IMR-90 (cell line): ENCODE results near the gene KRT34.

Experiments
- CHD1 ChIP-seq: IDR thresholded peaks from 2 replicates; pipeline ENCODE4 v1.6.1; 2012; ENCODE audit warnings: low read depth, low read length, improper control_type of control experiment
- CTCF ChIP-seq: conservative IDR thresholded peaks from 2 replicates; pipeline ENCODE4 v1.5.1; 2012; ENCODE audit warnings: mild to moderate bottlenecking, low read depth, low read length, improper control_type of control experiment
- FOS ChIP-seq: fragments of 150-350 bp; IDR thresholded peaks from 2 replicates; pipeline ENCODE4 v1.6.1; 2016; ENCODE audit warnings: low read depth, low read length
- MAFK ChIP-seq: IDR thresholded peaks from 2 replicates; pipeline ENCODE4 v1.6.1; 2012; ENCODE audit warnings: low read depth, low read length, improper control_type of control experiment
- MAZ ChIP-seq: IDR thresholded peaks from 2 replicates; pipeline ENCODE4 v1.6.1; 2012; ENCODE audit warnings: low read depth, mild to moderate bottlenecking, low read length, improper control_type of control experiment, moderate library complexity, borderline replicate concordance
- MXI1 ChIP-seq: IDR thresholded peaks from 2 replicates; pipeline ENCODE4 v1.6.1; 2012; ENCODE audit warnings: low read depth, mild to moderate bottlenecking, low read length, moderate library complexity, borderline replicate concordance
- POLR2A ChIP-seq: IDR thresholded peaks from 2 replicates; pipeline ENCODE4 v1.6.1; 2012; ENCODE audit warnings: mild to moderate bottlenecking, low read depth, low read length
- TF ChIP-seq, protein P1 (sequence below): fragments of 150-350 bp; IDR thresholded peaks from 2 replicates; pipeline ENCODE4 v1.6.1; 2017; ENCODE audit warnings: mild to moderate bottlenecking, antibody characterized with exemption, low read length, low read depth

- TF ChIP-seq MAFK (no peak), CTCF (no peak), POLR2A (no peak), CHD1 (no peak), FOS (0 out of 2 replicates have a peak, but pooled peaks have one; percentile 16), MXI1 (no peak), MAZ (no peak)
- TF ChIP-seq, protein P1, sequence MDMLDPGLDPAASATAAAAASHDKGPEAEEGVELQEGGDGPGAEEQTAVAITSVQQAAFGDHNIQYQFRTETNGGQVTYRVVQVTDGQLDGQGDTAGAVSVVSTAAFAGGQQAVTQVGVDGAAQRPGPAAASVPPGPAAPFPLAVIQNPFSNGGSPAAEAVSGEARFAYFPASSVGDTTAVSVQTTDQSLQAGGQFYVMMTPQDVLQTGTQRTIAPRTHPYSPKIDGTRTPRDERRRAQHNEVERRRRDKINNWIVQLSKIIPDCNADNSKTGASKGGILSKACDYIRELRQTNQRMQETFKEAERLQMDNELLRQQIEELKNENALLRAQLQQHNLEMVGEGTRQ: no peak
Measured at GRCh38 chr17:41428591-41429291, 46.6 kb upstream of the KRT34 start.
